Progenitor cell of endocrine pancreas (in vitro differentiated cells): ENCODE results near the gene RNF220. TPM values are rescaled to one million over a fixed set of nuclear protein-coding genes. Genes with fewer than 3 reads are reported as not detected.

Experiments used
- DNase-seq: peaks from one replicate; pipeline ENCODE4 v3.0.0; 2021; ENCODE audit warnings: low spot score; ENCODE audit not compliant: unreplicated experiment
- H3K27ac Mint-ChIP-seq: 2 replicates; pipeline ENCODE4 v1.8.0; 2021; ENCODE audit warnings: mild to moderate bottlenecking, moderate library complexity, mixed read lengths
- H3K27me3 Mint-ChIP-seq: 2 replicates; pipeline ENCODE4 v1.8.0; 2021; ENCODE audit warnings: mixed read lengths
- H3K36me3 Mint-ChIP-seq: 2 replicates; pipeline ENCODE4 v1.8.0; 2022; ENCODE audit warnings: mixed read lengths; ENCODE audit not compliant: insufficient read depth
- H3K4me1 Mint-ChIP-seq: 2 replicates; pipeline ENCODE4 v1.8.0; 2021; ENCODE audit warnings: low read depth, mixed read lengths
- H3K4me3 Mint-ChIP-seq: 2 replicates; pipeline ENCODE4 v1.8.0; 2021; ENCODE audit warnings: low read depth, mild to moderate bottlenecking, moderate library complexity, mixed read lengths
- H3K9me3 Mint-ChIP-seq: 2 replicates; pipeline ENCODE4 v1.8.0; 2021; ENCODE audit warnings: low read depth, mixed read lengths
- CTCF ChIP-seq: fragments of 200-600 bp; sonication (generic); IDR thresholded peaks from one replicate; pipeline ENCODE4 v1.5.0; 2021; ENCODE audit warnings: antibody characterized with exemption, mild to moderate bottlenecking; ENCODE audit not compliant: unreplicated experiment
- total RNA-seq: library from RNA; stranded (reverse); gene quantifications from 2 replicates; pipeline ENCODE4 v1.2.1, GENCODE V29; 2021

RNF220 gene
- total RNA-seq, 1 donor from 2014 or later, result 85.9 TPM

DNA sequence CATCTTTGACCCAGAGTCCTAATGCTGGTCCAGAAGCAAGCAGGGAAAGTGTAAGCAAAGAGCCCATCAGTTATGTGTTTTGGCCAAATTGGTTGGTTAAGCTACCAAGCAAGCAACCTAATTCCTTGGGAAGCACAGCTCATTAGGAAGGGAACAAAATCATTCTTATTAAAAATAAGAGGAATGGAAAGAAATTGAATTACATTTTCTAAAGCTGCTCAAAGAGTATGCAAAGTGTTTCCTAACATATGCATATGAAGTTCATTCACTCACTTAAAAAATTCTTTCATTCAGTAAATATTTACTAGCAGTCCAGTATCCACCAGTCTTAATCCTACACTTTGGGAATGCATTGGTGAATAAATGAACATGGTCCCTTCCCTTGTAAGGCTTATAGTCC lies 71.8 kb downstream of the RNF220 start:
- no peak for TF ChIP-seq CTCF
- no peak overlapping the region for H3K27ac Mint-ChIP-seq
- no peaks in the 10 kb centered on the region for H3K4me1 Mint-ChIP-seq
- peaks cover 4% of the 10 kb centered on the region for H3K9me3 Mint-ChIP-seq
- H3K36me3 Mint-ChIP-seq, result no peaks in the 10 kb centered on the region
- H3K4me3 Mint-ChIP-seq, result no peak overlapping the region
- H3K27me3 Mint-ChIP-seq, result peaks cover 21% of the 10 kb centered on the region
- no peak for DNase-seq

DNA sequence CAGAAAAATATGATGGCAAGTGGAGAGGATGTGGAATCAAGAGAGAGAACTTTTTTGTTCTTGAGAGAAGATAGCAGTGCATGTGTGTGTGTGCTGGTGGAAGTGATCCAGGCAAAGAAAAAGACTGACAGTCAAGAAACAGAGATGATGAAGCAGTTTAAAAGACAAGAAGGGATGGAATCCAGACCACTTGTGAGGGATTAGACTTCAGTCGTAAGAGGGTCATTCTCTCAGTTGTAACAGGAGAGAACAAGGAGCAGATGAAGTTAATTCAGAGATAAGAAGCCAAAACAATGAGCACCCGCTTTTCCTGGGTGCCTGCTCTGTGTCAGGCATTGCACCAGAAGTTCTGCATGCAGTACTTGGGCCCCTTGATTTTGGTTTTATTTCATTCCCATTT lies 76.6 kb downstream of the RNF220 start:
- Mint-ChIP-seq H3K4me3 (no peak overlapping the region), H3K4me1 (peaks cover 10% of the 10 kb centered on the region), H3K27me3 (peaks cover 39% of the 10 kb centered on the region), H3K27ac (no peak overlapping the region), H3K9me3 (no peaks in the 10 kb centered on the region), H3K36me3 (no peaks in the 10 kb centered on the region)
- DNase-seq, result no peak
- no peak for TF ChIP-seq CTCF

GRCh38 chr1:44483089-44483874 lies 78.2 kb downstream of the RNF220 start:
- Mint-ChIP-seq H3K27me3 (peaks cover 35% of the 10 kb centered on the region), H3K4me3 (no peak overlapping the region), H3K9me3 (no peaks in the 10 kb centered on the region), H3K27ac (no peak overlapping the region), H3K36me3 (no peaks in the 10 kb centered on the region), H3K4me1 (peaks cover 10% of the 10 kb centered on the region)
- DNase-seq, result no peak
- no peak for TF ChIP-seq CTCF

DNA sequence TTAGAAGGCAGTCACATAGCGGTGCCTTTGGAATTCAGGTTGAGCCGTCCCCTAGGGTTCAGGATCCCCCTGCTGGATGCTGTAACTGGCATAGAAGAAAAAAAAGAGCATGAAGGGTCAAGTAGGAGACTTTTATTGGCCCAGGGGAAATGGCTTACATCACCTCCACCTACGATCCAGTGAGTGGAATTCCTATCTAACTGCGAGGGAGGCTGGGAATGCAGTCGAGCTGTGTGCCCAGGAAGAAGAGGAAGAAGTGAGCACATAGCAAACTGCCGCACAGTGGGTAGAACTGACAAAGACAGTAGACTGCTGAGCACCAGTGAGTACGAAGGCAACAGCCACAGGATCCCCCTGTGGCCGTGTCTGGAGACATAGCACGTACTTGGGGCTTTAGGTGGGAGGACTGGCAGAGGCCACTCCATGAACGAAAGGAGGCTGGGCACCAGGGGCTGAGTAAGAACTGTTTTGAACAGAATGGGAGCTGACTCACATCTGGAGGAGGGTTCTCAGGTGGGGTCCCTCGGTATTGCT lies 79.2 kb downstream of the RNF220 start:
- Mint-ChIP-seq H3K4me3 (no peak overlapping the region), H3K4me1 (peaks cover 10% of the 10 kb centered on the region), H3K27me3 (peaks cover 35% of the 10 kb centered on the region), H3K27ac (peak overlapping the region; percentile 35), H3K36me3 (no peaks in the 10 kb centered on the region), H3K9me3 (no peaks in the 10 kb centered on the region)
- DNase-seq, result no peak
- TF ChIP-seq CTCF, result no peak

DNA sequence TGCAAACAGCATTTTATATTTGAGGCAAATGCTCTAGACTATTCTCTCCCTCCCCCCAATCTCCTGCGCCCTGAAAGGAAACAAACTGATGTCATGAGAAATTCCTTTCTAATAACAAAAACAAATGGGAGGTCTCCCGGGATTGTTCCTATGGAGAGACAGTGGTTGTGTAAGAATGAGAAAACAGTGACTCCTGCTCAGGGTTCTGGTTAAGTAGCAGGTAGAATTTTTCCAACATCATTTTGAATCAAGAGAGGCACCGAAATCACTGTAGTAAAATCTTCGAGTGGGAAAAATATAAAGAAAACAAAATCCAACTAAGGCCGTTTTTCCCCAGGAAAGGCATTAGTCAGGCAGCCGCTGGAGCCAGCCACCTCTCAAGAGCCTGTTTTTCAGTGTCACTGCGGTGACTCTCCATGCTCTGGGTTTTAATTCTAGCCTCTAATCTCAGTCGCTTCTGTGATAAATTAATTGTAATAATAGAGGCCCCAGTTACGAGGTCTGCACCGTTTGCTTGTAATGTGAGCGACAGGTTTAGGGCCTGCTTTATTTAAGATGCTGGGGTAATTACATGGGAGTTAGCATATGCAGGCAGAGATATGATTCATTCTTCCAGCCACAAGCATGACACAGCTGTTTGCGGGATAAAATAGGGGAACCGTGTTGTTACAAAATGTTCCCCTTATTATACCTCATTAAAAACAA lies 80.3 kb downstream of the RNF220 start:
- Mint-ChIP-seq H3K4me3 (no peak overlapping the region), H3K27me3 (peaks cover 28% of the 10 kb centered on the region), H3K9me3 (no peaks in the 10 kb centered on the region), H3K4me1 (peaks cover 10% of the 10 kb centered on the region), H3K27ac (peak overlapping the region; percentile 62), H3K36me3 (no peaks in the 10 kb centered on the region)
- no peak for TF ChIP-seq CTCF
- DNase-seq, result no peak
